GM19395 (cell line): ENCODE measurements around the gene GALNTL6.
"Not testable (repeated sequence)": the region's sequence is repeated elsewhere in the genome, so short reads cannot be mapped to it uniquely, and the experiment has no call there.

Source experiments
- ATAC-seq: cut with Tn5 transposase; IDR thresholded peaks from one replicate; pipeline ENCODE4 v1.9.1; 2021; ENCODE audit warnings: mild to moderate bottlenecking, moderate library complexity; ENCODE audit not compliant: unreplicated experiment

The GALNTL6 gene

DNA sequence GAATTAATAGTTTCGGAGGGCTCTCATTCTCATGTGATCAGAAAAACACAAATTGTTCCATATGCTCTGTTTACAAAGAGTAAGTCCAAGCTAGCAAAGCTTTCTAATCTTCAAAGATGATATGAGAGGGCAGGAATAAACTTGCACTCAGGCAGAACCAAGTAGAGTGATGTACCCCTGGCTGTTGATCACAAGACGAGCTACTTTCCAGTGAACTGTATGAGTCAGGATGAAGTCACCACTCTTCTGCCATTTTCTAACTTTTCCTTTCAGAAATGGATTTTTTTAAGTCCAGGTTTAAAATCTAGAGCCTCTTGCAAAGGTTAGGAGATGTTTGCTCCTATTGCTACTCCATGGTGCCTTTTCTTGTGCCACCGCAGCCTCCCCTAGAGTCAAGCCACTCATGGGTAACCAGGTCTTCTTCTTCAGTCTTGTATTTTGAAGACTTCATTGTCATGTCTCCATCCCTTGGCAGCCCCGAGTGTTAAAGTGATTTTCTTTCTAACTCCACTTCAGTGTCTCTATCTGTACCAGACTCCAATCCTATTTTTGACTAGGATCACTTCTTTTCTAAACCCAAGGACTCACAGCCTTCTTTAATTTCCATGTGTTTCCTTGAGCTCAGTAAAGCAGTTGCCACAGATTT is 1183.5 kb downstream of the GALNTL6 start:
- ATAC-seq = no peak

DNA sequence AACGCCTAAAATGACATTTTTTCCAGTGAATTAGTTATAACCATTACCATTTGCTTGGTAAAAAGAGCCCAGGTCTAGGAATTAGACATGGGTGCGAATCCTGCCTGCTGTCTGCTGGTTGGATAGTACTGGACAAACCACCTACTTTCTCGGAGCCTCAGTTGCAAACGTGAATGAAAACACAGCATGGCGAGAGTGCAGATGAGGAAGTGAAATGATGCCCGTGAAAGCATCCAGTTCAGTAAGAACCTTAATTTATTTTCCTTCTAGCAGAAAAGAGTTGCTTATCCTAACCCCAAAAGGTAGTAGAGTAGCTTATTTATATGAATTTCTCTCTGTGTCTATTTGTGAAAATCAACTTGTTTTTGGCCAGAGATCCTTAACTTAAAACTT is 1184.0 kb downstream of the GALNTL6 start:
- ATAC-seq = no peak

DNA sequence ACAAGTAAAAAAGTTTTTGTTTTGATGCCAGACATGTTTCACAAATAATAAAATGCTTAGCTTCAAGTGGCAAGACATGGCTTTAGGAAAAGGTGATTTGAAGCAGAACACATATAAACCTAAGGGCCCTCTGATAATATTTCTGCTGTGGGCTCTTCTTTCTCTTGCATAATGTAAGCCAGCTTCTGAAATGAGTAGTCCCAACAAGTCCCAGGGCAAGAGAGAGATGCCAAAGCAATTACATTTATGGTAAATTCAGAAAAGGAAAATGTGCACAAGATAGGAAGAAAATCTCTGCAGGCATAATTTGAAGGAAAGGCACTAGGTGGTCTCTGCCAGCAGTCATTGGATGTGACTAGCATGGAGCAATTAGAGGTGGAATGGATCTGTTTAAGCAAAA is 1184.7 kb downstream of the GALNTL6 start:
- ATAC-seq = no peak

DNA sequence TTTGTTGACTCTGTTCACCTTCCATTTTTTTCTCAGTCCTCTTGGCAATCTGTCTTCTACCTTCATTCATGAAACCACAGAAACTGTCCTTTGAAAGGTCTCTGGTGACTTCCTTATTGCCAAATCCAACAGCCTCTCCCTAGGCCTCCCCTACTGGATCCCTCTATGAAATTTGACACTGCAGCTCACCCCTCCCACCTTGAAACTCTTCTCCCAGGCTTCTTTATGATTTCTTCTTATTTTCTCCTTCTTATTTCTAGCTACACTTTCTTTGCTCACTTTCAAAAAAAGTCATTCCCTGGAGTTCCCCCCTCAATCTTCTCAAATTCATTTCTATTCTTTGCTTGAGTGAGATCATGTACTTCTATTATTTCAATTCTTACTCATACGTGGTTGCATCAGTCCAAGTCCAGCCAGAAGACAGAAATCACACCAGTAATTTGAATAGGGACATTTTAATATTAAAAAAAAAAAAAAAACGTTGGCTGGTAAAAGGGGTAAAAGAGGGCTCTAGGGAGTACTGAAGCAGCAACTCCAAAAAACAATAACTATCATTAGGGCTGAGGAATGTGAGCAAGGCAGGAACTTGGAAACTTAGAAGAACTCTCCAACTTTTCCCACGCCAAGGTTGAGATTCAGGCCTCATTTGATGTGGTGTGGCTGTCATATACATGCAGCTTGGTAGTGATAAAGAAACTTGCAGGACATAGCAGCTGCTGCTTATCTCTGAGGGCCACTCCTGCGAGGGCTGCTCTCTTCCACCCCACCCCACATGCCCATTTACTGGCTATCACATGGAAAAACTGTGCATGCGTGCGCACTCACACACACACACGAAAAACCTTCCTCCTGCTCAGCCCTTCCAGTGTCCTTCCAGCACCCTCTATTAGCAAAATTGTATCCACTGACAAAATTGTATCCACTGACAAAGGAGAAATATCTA is 1185.6 kb downstream of the GALNTL6 start:
- no peak for ATAC-seq

DNA sequence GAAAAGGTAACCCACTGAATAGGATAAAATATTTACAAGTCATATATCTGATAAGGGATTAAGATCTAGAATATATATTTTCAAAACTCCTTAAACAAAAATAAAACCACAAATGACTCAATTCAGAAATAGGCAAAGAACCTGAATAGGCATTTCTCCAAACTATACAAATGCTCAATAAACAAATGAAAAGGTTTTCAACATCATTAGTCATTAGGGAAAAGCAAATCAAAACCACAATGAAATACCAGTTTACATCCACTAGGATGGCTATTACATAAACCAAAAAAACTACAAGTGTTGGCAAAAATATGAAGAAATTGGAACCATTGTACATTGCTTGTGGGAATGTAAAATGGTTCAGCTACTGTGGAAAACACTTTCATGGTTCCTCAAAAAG is 1188.4 kb downstream of the GALNTL6 start:
- no peak for ATAC-seq

DNA sequence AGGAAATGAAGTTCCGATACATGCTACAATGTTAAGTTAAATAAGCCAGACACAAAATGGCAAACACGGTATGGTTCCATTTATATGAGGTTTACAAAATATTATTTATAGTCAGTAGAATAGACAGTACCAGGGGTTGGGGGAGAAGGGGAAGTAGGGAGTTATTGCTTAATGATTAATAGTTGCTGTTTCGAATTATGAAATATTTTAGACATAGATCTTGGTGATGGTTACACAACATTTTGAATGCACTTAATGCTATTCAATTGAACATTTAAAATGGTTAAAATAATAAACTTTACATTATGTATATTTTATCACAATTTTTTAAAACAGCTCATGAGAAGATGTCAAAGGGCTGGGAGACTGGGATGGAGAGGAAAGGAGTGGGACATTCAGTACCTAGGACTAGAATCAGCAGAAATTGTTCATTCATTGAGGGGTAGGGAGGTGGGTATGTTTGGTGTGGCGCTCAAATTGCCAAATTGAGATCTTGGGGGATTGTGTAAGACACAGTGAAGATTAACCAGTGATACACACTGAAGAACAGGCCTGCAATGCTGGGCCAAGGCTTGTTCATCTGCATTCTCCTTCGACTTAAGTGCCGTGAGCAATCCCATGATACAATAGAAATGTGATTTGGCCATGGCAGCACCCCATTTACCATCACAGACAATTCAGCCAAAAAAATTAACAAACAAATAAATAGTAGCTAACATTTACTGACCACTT is 1189.8 kb downstream of the GALNTL6 start:
- ATAC-seq = no peak

DNA sequence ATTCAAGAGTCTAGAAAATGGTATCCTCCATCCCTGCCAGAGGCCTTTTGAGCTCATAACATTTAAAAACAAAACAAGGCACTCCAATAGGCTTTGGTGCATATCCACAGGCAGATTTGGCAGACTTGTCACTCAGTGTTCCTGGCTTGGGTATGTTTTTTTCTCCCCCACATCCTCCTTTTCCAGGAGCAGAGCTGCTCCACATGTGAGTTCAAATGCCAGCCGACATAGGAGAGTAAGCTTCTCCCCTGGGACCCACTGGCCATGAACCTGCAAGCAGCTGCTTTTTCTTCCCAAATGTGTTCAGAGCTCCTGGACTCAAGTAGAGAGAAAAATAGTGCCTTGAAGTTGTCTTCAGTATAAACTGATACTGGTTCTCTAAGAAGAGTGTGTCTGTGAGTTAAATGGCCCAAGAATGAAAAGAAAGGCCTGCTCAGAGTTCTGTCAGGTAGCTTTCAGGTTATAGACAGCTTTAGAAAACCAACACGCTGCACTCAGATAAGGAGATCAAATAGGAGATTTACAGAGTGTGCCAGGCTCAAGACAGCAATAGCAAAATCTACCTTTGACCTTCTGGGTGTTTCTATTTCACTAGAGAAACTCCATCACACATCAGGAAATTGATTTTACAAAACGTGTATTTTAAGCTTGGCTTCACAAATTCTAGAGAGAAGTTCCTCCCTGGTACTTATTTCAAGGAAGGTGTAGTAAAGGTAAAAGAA is 1192.9 kb downstream of the GALNTL6 start:
- ATAC-seq = no peak

DNA sequence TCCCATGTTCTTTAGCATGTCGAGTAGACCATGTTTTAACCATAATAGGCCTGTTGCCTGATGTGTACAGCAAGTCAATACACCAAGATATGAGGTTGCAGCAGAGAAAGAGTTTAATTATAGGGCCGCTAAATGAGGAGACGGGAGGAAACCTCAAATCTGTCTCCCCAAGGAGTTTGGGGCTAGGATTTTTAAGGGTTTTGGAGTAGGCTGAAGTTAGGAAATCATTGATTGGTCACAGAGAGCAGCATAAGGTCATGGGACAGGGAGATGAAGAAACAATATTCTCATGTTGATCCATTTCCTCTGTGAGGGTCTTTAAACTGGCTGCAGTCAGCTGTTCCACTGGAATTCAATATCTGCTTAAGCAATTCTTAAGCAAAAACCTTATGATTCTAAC is 1195.2 kb downstream of the GALNTL6 start:
- ATAC-seq = no peak

DNA sequence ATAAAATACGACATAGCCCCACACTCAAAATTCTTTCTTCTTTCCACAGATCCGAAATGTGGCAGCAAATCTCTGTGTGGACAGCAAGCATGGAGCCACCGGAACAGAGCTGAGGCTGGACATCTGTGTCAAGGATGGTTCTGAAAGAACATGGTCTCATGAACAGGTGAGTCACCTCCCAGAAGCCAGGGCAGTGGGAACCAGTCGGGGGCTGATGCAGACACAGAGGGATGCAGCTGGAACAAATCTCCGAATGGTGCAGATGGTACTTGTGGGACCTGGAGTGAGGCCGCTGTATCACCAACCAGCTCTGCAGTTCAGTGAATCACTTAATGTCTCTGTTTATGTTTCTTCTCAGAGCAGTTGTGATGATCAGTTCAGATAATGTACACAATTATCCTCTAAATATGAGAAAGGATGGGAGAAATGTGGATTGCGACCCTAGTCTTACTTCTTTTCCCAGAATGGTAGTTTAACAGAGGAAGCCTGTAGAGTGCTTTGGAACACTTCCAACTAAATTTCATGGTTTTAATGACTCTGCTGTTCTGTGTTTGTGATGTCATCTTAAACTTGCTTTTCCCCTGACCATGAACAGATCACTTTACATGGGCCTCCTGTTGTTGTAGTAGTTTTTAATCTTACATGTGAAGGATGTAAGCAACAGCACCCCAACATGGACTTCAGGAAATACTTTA is 1196.1 kb downstream of the GALNTL6 start:
- ATAC-seq = no peak

DNA sequence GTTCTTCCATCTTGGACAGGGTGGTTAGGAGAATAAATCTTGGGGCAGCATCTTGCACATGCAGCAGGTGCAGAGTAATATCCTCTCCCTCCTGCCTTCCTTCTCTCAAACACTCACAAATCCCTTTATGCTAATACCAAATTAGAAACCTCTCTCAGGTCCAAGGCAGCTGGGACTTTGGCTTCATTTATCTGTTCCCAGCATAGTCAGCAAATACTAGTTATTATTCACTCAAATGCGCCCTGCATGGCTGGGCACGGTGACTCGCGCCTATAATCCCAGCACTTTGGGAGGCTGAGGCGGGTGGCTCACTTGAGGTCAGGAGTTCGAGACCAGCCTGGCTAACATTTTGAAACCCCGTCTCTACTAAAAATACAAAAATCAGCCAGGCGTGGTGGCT is 1199.4 kb downstream of the GALNTL6 start:
- ATAC-seq = no peak

DNA sequence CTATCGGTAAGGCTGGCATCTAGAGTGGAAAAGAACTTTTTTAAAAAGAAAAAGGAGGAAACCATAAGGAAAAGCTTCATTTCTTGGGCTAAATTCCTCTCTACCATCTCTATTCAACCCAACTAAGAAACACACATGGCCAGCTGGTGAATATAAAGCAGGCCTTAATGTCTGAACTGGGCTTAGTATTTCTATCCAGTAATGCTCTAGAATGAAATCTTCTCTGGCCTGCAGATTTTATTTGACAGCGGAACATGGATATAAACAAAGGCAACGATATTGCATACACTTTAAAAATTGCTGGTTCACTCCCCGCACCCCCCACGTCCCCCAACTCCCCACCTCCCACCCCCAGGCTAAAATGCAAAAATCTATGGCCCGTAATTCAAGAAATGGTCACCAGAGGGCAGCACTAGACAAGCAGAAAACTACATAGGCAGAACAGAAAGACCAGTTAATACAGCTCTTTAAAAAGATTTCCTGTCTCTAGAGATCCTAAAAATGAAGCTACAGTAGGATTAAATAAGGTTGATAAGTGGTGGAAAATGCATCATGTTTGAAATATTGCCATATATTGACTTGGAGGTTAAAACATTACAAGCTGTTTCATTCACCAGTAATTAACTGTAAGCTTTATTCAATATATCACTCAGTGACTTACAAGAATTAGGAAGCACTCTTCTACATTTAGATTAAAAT is 1200.2 kb downstream of the GALNTL6 start:
- peak; percentile 60 for ATAC-seq

DNA sequence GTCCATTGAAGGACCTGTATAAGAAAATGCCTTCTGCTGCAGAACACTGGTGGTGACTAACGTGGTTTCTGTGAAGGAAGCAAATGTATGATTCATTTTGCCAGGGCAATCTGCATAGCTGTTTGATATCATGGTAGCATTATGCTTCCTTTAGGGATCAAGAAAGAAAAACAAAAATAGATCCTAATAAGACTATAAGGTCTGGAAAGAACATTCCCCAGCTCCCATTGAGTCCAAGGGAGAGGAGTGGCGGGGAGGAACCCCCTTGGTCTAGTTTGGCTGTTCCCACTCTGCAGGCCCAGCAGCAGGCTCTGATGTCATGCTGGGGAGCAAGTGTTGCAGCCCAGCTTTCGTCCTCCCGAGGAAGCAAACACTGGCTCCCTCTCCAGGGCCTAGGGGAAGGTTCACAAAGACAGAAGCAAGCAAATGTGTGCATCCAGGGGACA is 1200.9 kb downstream of the GALNTL6 start:
- ATAC-seq = no peak

DNA sequence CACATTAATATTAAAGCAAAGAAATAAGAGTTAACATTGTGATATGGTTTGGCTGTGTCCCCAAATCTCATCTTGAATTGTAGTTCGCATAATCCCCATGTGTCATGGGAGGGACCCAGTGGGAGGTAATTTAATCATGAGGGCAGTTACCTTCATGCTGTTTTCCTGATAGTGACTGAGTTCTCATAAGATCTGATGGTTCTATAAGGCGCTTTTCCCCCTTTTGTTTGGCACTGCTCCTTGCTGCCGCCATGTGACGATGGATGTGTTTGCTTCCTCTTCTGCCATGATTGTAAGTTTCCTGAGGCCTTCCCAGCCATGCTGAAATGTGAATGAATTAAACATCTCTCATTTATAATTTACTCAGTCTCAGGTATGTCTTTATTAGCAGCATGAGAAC is 1201.6 kb downstream of the GALNTL6 start:
- ATAC-seq = no peak

DNA sequence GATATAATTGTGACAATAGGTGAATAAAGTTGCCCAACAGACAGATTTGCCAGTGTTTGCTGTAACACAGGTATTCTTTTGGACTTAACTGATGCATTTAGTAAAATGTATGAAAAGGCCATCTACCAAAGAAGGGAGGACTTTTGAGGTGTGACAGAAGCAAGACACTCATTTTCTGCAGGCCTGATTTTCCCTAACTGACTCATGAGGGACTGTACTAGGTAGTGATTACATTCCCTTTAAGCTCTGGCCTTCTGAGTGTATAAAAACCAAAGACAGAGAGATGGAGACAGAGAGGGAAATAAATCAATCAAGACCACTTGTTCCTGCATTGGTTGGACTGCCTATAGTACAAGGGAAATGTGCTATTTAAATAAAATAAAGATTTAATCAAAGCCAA is 1204.6 kb downstream of the GALNTL6 start:
- no peak for ATAC-seq

DNA sequence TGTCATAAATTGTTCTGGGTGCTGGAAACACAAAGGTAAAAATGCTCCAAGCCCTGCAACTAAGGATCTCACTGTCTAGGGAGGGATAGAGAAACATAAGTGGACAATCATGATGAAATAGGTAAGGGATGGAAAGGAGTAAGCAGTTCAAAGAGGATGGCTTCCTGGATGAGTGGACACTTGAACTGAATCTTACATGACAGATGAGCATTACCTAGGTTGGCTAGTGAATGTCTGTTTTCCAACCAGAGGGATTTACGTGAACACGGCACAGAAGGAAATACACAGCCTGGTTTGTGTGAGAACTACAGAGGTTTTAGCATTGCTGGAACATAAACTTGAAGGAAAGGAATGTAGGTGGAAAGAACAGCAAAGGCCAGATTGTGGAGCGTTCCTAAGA is 1205.2 kb downstream of the GALNTL6 start:
- ATAC-seq = no peak

DNA sequence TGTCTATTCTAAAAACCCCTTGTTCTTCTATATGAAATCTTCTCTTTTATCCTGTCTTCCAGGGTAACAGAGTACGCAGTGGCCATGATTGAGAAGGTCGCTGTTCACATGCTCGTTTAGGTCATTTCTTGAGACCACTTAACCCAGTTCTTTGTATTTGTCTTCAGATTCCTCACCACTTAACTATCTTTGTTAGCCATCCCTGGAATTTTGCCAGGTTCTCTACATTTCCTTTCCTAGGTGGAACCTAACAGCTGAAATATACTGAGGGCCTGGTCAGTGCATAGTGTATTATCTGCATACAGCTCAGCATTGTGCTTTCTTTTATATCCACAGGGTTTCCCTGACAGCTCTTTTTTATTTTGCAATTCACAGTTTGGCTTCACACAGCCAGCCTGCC is 1206.5 kb downstream of the GALNTL6 start:
- ATAC-seq = no peak

DNA sequence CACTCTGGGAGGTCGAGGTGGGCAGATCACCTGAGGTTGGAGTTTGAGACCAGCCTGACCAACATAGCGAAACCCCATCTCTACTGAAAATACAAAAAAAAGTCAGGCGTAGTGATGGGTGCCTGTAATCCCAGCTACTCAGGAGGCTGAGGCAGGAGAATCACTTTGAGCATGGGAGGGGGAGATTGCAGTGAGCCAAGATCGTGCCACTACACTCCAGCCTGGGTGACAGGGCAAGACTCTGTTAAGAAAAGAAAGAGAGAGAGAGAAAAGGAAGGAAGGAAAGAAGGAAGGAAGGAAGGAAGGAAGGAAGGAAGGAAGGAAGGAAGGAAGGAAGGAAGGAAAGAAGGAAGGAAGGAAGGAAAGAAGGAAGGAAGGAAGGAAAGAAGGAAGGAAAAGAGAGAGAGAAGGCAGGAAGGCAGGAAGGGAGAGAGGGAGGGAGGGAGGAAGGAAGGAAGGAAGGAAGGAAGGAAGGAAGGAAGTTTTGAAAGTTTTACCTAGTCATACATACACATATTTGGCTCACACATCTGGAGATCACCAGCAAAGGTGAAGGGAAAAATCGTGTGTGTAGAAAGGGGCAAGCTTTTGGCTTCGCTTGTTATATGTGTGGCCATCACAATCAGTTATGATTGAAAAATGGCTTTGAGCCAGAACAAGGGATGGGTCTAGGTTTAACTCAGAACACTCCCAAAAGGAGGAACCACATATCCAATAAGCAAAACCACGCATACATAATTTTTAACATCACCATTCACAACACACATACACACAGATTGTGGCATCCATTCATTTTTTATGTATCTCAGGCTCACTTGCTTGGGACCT is 1208.8 kb downstream of the GALNTL6 start:
- not testable (repeated sequence) for ATAC-seq

DNA sequence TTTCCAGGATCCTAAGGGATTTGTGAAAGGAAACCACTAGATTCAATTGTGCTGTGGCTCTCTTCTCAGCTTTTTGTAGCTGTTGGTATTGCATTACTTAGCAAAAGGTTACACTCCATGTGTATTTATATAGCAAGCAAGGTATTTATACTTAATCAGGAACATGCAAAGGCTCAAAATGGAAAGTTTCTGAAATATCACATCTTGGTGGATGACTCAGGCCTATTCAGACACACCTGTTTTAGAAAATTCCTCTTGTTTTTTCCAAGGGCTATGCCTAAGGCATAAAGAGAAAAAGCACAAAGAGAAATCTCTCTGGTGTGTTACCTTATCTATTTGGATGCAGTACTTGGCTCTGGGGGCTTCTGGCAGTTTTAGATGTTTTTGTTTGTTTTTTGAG is 1211.0 kb downstream of the GALNTL6 start:
- ATAC-seq = no peak

DNA sequence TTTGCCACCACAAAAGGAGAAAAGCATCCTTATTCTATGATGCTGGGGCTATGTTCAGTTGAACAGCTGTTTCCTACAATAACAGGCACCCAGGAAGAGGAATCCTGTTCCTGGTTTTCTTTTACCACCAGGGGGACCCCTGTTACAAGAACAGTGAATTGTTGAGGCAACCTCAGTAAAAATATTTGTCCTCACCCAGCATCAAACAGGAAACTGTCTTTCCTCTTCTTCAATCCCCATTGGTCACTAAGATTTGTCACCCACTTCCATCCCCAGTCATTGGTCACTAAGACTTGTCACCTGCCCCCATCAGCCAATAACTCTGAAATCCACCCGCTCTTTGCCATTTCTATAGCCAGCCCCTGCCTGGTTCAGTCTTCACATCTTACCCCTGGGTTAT is 1211.9 kb downstream of the GALNTL6 start:
- ATAC-seq = peak; percentile 90
